ENCODE data around the gene ATF6B. TPM values are rescaled to one million over a fixed set of nuclear protein-coding genes. Genes with fewer than 3 reads are reported as not detected.
A peak's percentile ranks its signal among the peaks of the same experiment; 100 is the strongest.

Gene ATF6B
- total RNA-seq, 4 donors from 2014 or later, result 74.3 to 121 (median 102) TPM

DNA sequence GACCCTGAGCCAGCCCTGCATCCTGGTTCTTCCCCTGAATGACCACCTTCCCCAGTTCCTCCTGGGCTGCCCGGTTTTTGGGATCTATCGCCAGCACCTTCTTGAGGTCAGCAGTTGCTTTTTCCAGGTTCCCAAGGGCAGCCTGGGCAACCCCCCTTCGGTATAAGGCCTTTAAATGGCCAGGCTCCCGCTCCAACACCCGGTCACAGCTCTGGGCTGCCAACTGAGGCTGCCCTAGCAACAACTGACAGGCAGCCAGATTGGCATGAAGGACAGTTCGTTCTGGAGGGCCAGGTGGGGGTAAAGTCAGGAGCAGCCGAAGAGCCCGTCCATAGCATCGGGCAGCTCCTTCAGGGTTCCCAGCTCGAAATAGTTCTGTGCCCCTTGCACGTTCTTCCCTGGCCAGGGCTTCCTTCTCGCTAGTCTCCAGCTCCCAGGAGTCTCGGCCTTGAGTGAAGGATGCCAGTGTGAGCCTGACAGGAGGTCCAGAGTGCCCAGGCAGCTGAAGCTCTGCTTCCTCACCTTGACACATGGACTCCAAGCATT is 778 bp upstream of the ATF6B start:
- Histone ChIP-seq H3K27ac (peak overlapping the region; percentile 69 to 94 (median 82)), H3K27me3 (no peaks in the 10 kb centered on the region), H3K4me3 (peak overlapping the region in 2 of 4 donors; percentile 70 to 97), H3K4me1 (peaks cover 0 to 44% (median 27%) of the 10 kb centered on the region in 4 donors), H3K9me3 (no peaks in the 10 kb centered on the region), H3K36me3 (peaks cover 0 to 29% (median 0%) of the 10 kb centered on the region in 3 donors)
- DNase-seq (ENCODE audit: low spot score in 2 of 2), result no peak
- 81 to 82% methylated on average over 13 of the region's 13 CpGs for WGBS, 2 donors
- TF ChIP-seq, protein P1, sequence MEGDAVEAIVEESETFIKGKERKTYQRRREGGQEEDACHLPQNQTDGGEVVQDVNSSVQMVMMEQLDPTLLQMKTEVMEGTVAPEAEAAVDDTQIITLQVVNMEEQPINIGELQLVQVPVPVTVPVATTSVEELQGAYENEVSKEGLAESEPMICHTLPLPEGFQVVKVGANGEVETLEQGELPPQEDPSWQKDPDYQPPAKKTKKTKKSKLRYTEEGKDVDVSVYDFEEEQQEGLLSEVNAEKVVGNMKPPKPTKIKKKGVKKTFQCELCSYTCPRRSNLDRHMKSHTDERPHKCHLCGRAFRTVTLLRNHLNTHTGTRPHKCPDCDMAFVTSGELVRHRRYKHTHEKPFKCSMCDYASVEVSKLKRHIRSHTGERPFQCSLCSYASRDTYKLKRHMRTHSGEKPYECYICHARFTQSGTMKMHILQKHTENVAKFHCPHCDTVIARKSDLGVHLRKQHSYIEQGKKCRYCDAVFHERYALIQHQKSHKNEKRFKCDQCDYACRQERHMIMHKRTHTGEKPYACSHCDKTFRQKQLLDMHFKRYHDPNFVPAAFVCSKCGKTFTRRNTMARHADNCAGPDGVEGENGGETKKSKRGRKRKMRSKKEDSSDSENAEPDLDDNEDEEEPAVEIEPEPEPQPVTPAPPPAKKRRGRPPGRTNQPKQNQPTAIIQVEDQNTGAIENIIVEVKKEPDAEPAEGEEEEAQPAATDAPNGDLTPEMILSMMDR (IDR thresholded peaks at IDR 0.05), result no peak
- no peak for TF ChIP-seq EP300 (IDR thresholded peaks at IDR 0.05)
- no peak for TF ChIP-seq POLR2A (IDR thresholded peaks at IDR 0.05)

DNA sequence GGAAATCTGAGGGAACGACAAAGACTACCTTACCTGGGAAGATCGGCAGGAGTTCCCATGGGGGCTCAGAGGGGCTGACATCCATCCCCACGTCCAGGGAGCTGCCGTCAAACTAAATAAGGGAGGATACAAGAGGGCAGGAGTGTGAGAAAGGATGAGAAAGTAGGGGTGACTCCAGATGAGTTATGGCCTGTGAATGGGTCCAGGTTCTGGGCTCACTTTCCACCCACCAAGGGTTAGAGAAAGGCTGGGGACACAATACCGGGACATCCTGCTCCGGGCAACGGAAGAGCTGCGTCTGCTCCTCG is 683 bp downstream of the ATF6B start:
- Histone ChIP-seq H3K27me3 (no peaks in the 10 kb centered on the region), H3K4me3 (peak overlapping the region; percentile 83 to 97 (median 87)), H3K9me3 (no peaks in the 10 kb centered on the region), H3K27ac (peak overlapping the region; percentile 84 to 94 (median 90)), H3K36me3 (peaks cover 0 to 43% (median 3%) of the 10 kb centered on the region in 3 donors), H3K4me1 (peaks cover 0 to 44% (median 27%) of the 10 kb centered on the region in 4 donors)
- 4 to 5% methylated on average over 9 of the region's 9 CpGs for WGBS, 2 donors
- no peak for TF ChIP-seq EP300 (IDR thresholded peaks at IDR 0.05)
- TF ChIP-seq, protein P1 (IDR thresholded peaks at IDR 0.05), result no peak
- TF ChIP-seq POLR2A (IDR thresholded peaks at IDR 0.05), result no peak
- DNase-seq (ENCODE audit: low spot score in 2 of 2), result no peak

DNA sequence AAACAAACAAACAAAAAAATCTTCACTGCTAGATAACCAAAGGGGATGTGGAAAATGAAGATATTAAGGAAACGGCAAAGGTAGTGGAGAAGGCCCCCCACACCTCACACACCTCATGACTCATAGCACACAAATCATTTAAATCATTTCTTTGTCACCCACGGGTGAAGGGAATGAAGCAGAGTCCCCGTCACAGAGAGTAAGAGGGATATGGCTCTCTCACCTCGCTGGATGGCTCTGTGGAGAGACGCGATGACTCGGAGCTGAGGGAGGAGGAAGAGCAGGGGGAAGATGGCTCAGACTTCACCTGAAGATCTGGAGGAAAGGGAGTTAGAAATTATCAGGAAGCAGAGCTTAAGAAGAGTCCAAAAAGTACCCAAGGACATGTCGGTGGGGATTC is 1.2 kb downstream of the ATF6B start:
- Histone ChIP-seq H3K27me3 (no peaks in the 10 kb centered on the region), H3K36me3 (peaks cover 0 to 48% (median 3%) of the 10 kb centered on the region in 3 donors), H3K27ac (peak overlapping the region; percentile 84 to 94 (median 90)), H3K4me3 (peak overlapping the region; percentile 83 to 97 (median 87)), H3K9me3 (no peaks in the 10 kb centered on the region), H3K4me1 (peaks cover 0 to 44% (median 27%) of the 10 kb centered on the region in 4 donors)
- TF ChIP-seq EP300 (IDR thresholded peaks at IDR 0.05), result no peak
- TF ChIP-seq, protein P1 (IDR thresholded peaks at IDR 0.05), result no peak
- TF ChIP-seq POLR2A (IDR thresholded peaks at IDR 0.05), result no peak
- no peak for DNase-seq (ENCODE audit: low spot score in 2 of 2)
- 54 to 57% methylated on average over 8 of the region's 8 CpGs for WGBS, 2 donors

DNA sequence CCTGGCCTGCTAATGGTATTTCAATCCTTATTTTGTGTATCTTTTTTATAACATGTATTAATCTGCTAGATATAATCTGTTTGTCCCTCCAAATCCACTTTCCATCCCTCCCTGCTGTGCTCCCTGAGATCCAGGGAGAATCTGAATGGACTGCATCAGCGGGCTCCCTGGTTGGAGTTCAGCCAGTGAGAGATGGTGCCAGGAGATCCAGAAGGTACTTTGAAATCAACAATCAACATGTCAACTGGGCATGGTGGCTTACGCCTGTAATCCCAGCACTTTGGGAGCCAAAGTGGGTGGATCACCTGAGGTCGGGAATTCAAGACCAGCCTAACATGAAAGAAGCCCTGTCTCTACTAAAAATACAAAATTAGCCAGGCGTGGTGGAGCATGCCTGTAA is 4.4 kb downstream of the ATF6B start:
- TF ChIP-seq POLR2A (IDR thresholded peaks at IDR 0.05) (no peak), EP300 (IDR thresholded peaks at IDR 0.05) (no peak)
- TF ChIP-seq, protein P1 (IDR thresholded peaks at IDR 0.05), result no peak
- no peaks in the 10 kb centered on the region for H3K9me3 ChIP-seq
- H3K36me3 ChIP-seq, result peaks cover 6 to 72% (median 16%) of the 10 kb centered on the region in 3 donors
- no peak overlapping the region for H3K4me3 ChIP-seq
- no peaks in the 10 kb centered on the region for H3K27me3 ChIP-seq
- peaks cover 0 to 43% (median 27%) of the 10 kb centered on the region in 4 donors for H3K4me1 ChIP-seq
- H3K27ac ChIP-seq, result no peak overlapping the region
- 80 to 85% methylated on average over 4 of the region's 4 CpGs for WGBS, 2 donors
- DNase-seq (ENCODE audit: low spot score in 2 of 2), result no peak

DNA sequence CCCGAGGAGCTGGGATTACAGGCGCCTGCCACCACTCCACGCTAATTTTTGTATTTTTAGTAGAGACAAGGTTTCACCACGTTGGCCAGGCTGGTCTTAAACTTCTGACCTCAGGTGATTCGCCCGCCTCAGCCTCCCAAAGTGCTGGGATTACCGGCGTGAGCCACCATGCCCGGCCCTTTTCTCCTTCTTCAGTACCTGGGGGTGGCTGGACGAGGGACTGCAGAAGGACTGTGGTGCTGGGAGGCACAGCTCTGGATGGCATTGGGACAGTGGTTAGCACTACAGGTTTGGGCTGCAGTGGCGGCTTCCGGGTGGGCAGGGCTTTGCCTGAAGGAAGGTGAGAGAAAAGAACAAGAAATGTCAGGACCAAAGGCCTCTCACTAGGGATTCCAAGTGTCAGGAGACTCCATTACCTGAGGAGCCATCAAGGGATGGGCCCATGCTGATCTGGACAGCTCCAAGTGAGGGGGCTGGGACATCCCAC is 7.4 kb downstream of the ATF6B start:
- no peak for DNase-seq (ENCODE audit: low spot score in 2 of 2)
- no peaks in the 10 kb centered on the region for H3K27me3 ChIP-seq
- WGBS, 2 donors, result 94 to 95% methylated on average over 12 of the region's 12 CpGs
- no peaks in the 10 kb centered on the region for H3K9me3 ChIP-seq
- H3K4me3 ChIP-seq, result no peak overlapping the region
- TF ChIP-seq EP300 (IDR thresholded peaks at IDR 0.05) (no peak), POLR2A (IDR thresholded peaks at IDR 0.05) (no peak)
- TF ChIP-seq, protein P1 (IDR thresholded peaks at IDR 0.05), result no peak
- H3K4me1 ChIP-seq, result peaks cover 0 to 23% (median 12%) of the 10 kb centered on the region in 4 donors
- peak overlapping the region in 1 of 4 donors; percentile 13 for H3K27ac ChIP-seq
- H3K36me3 ChIP-seq, result peaks cover 6 to 92% (median 25%) of the 10 kb centered on the region in 3 donors
